Hematopoietic multipotent progenitor cell treated with erythropoietin and hydrocortisone succinate and interleukin-3 and kit ligand, for 4 days (in vitro differentiated cells): ENCODE measurements around the gene PALLD.

Source experiments
- DNase-seq: peaks from one replicate; pipeline ENCODE4 v3.0.0-alpha.2; 2015

Gene PALLD

DNA sequence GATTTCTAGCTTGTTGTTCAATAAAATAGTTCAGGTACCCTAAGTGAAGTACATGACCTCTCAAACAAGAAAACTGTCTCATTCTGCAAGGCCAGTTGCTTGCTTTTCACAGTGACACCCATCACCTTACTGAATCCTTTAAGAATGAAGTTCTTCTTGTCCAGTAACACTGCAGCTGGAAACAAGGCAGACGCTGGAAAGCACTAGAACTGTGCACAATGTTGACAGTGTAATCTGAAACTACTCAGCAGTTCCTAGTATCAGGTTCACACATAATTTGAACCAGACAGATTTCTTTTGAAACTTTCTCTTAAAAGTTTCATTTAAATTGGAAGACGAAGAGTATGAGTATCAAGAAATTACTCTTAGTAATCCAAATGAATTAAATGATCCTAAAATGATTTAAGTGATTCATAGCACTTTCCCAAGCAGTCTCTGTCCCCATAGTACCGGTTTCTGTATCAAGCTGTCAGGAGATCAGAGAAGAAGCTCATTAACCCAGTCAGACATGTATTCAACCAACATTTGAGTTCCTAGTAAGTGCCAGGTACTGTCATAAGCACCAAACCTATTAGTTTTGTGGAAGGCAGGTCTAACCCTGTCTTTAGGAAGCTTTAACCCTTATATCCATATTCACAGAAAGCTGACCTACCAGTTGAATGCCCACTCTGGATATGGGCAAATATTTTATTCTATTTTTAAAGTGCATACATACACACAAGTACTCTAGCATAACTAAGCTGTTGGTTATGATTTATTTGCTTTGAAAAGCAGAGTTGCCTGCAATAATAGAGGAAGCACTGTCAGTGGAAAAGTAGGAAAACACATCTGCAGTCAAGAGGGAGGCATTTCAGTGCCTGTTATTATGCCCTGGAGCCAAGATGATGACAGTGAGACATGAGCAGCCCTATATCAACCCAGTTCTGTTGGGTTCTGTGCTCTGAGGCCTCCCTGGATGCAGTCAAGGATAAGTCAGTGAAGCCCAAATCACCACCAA, 63.6 kb downstream of the PALLD start:
- no peak for DNase-seq

GRCh38 chr4:168562041-168562571, 65.3 kb downstream of the PALLD start:
- DNase-seq, result no peak

DNA sequence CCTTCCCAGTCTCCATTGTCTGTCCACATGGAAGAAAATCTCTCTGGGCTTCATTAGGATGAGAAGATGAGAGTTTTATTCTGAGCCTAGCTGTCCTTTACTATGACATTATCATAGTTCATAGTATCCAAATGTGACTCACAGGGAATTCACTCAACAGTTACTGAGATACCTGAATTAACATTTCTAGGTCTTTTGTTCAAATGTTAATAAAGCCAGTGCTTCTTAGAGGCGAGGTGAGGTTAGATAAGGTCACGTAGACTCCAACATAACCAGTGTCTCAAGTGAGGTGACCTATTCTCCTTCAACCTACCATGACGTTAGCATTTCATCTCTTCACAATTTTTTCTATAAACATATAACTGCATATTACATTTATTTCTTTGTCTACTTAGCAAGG, 67.2 kb downstream of the PALLD start:
- DNase-seq, result no peak

GRCh38 chr4:168565130-168565529, 68.3 kb downstream of the PALLD start:
- no peak for DNase-seq

GRCh38 chr4:168566726-168567125, 69.9 kb downstream of the PALLD start:
- DNase-seq, result no peak

DNA sequence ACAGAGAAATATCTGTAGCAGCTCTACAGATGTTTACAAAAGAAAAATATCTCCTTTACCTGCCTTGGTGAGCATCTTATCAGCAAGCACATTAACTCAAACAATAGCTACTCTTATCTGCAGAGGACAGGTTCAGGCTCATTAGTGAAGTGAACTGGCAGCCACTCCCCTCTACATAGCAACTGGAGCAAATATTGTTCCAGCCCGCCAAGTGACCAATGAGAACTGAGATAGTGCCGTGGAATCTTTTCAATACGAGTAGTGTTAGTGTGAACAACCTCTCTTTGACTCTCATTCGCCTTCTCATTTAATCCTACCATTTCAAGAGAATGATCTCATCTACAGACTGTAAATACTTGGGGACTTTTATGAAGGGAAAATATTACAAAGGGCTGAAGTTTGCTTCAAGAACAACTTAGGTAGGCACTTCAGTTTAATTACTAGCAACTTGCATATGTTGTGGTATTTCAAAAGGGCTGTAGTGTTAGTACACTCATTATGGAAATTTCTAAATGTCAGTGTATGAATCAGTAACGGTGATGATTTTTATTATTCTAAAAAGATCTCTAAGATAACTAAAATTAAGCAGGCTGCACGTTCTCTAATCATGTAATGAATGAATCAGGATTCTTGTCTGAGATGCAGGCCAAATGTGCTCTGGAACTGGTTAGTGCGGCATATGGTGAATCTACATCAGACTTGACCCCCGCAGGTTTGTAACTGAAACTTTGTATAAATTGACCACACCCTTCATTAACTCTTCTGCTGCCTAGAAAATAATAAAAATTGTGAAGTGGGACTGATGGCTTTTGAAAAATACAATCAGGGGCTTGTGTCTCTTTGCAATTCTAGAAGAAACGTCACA, 72.4 kb downstream of the PALLD start:
- DNase-seq, result peak; percentile 44

GRCh38 chr4:168569931-168570276, 73.1 kb downstream of the PALLD start:
- DNase-seq, result no peak

GRCh38 chr4:168570466-168570865, 73.6 kb downstream of the PALLD start:
- no peak for DNase-seq

- no peak for DNase-seq
These were observed 75.2 kb downstream of the PALLD start for GRCh38 chr4:168572002-168572401.

DNA sequence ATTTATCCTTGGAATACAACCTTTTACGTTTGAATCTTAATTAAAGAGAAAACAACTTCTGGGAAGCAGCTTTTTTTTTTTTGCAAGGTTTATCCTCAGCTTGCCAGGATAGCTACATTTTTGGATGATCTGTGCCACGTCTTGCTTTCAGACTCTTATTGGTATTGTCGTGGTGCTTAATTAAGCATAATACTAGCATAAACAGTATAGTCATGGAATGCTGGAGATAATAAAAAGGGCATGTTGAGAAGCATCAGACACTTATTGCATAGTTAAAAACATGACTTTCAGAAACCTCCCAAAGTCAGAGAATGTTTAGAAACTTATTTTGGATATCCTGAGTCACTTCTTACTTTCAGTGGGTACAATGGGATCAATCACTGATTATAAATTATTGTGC, 77.0 kb downstream of the PALLD start:
- DNase-seq, result no peak

GRCh38 chr4:168574581-168575295, 77.9 kb downstream of the PALLD start:
- no peak for DNase-seq

- DNase-seq, result no peak
These were observed 78.6 kb downstream of the PALLD start for GRCh38 chr4:168575473-168575872.

- no peak for DNase-seq
These were observed 80.8 kb downstream of the PALLD start for GRCh38 chr4:168577624-168578023.

DNA sequence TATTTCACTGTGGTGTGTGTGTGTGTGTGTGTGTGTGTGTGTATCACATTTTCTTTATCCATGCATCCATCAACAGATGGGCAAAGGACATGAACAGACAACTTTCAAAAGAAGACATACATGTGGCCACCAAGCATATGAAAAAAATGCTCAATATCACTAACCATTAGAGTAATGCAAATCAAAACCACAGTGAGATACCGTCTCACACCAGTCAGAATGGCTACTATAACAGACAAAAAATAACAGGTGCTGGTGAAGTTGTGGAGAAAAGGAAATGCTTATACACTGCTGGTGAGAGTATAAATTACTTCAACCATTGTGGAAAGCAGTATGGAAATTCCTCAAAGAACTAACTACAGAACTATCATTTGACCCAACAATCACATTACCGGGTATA, 83.4 kb downstream of the PALLD start:
- no peak for DNase-seq

DNA sequence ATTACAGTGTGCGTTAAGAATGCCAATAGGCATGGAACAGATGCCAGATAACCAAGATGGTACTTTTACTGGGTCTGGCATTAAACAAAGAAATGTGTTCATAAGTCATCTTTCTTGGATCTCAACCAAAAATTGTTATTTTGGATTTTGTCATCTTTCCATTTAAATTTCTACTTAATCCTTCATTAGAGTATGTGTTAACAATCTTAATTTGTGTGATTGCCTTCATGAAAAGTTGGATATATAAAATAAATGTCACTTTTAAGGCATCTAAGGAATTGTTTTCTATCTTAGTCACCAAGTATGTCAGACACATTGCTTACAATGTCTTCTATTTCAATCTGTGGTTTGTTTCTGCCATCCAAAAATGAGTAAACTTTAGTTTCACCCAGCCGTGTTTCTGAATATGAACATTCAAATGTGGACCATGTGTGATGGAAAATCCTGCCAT, 87.5 kb downstream of the PALLD start:
- DNase-seq, result no peak

DNA sequence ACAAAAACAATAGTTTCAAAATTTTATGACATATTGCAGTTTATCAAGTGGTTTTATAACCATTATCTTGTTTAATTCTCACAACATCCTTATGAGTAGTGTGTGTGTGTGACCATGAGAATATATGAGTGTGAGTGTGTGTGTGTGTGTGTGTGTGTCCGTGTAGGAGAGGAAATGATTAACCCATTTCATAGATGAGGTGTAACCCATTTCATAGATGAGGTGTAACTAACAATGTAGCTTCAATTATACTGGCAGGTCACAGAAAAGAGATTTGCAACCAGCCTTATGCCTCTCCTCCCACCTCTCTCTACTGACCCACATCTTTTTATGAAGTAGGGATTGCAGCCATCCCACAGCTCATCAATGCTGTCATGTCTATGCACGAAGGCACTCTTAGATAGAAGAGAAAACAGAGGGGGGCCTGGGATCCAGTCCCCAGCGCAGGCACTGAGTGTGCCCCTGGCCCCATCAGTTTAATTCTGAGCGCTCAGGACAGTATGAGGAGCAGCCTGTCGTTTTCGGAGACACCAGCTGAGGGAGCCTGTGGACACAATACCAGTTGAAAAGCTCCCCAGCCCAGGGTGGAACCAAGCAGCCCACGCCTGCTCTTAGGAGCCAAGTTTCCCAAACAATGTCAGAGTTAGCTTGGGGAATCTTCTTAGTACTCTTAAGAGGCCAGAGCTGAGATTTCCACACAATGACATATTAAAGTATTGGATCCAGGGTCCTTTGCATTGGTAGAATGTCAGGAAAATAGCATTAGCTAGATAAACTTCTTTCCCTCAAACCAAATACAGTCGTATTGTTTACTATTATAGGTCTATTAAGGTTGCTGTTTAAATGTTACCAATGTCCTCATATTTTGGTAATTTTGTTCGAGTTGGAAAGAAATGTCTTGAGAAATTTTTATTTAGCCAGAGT, 88.6 kb downstream of the PALLD start:
- DNase-seq, result peak; percentile 71

GRCh38 chr4:168586926-168587325, 90.1 kb downstream of the PALLD start:
- no peak for DNase-seq

DNA sequence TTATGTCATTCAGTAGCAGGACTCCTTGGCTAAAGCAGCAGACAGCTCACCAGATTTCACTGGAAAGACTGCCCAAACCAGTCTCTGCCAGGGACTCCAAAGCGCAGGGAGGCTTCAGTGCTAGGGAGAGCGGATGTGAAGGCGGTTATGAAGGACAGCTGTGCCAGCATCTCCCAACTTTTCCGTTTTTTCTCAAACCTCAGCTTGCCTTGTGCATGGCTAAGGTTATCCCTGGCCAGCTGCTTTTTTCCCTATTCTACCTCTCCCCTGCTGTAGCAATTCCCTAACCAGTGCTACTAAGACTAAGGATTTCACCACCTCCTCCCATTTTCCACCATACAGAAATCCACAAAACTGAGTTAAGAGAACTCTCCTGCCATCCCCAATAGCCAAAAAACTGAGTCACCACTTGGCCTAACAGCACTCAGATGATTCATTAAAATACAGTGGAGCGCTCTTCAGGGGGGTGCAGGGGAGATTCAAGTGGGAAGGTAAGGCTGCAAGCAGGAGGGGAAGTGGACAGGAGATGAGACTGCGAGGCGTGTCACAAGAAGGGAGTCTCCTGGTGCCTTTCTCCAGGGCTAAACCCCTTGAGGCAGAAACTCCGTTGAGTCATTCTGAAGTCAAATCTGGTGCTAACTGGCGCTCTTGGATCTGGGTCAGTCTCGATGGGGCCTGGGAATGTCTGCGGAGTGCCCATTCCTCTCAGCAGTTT, 90.7 kb downstream of the PALLD start:
- no peak for DNase-seq

GRCh38 chr4:168588916-168589531, 92.2 kb downstream of the PALLD start:
- DNase-seq, result no peak

DNA sequence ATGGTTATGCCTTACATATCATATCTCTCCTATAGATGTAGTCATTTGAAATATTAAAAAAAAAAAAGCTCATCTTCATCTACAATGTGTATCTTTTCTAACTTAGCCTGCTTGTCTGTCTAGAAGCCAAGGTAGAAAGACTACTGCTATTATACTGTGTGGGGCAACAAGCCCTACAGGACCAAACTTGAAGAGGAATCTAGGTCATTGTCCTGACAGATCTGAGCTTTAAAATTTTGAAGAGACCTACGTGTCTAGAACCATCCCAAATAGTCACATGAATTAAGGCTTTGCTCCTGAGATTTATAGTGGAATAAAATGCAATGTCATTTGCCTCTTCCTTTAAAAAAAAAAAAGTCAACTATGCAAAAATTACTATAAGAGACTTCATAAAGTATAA, 95.8 kb downstream of the PALLD start:
- DNase-seq, result no peak

- DNase-seq, result no peak
These were observed 96.5 kb downstream of the PALLD start for GRCh38 chr4:168593399-168593798.
